Kidney capillary endothelial cell (primary cell): ENCODE data around the gene HSPA1B.
"Not testable (repeated sequence)": the region's sequence is repeated elsewhere in the genome, so short reads cannot be mapped to it uniquely, and the experiment has no call there.

Experiments
- DNase-seq: peaks from one replicate; pipeline ENCODE4 v3.0.0-alpha.2; 2018; ENCODE audit warnings: low spot score

Gene HSPA1B

DNA sequence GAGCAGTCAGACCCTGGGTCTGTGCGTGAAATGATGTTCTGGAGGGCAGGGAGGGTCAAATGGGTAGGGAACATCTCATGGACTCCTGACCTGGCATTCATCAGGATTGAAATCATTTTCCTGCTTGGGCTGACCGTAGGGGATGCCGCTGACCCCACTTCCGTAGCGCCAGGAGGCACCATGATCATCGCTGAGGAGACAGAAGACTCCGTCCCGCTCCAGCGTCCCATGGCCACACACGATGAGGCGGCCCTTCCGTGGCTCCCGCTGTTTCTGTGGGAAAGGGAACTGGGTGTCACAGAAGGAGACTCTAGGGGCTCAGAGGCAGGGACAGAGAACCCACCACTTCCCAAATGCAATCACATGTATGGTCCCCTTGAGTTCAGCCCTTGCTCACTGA is 32.8 kb downstream of the HSPA1B start:
- no peak for DNase-seq

- no peak for DNase-seq
These were observed 33.6 kb downstream of the HSPA1B start for GRCh38 chr6:31861150-31861549.

GRCh38 chr6:31861919-31862343 is 34.4 kb downstream of the HSPA1B start:
- no peak for DNase-seq

DNA sequence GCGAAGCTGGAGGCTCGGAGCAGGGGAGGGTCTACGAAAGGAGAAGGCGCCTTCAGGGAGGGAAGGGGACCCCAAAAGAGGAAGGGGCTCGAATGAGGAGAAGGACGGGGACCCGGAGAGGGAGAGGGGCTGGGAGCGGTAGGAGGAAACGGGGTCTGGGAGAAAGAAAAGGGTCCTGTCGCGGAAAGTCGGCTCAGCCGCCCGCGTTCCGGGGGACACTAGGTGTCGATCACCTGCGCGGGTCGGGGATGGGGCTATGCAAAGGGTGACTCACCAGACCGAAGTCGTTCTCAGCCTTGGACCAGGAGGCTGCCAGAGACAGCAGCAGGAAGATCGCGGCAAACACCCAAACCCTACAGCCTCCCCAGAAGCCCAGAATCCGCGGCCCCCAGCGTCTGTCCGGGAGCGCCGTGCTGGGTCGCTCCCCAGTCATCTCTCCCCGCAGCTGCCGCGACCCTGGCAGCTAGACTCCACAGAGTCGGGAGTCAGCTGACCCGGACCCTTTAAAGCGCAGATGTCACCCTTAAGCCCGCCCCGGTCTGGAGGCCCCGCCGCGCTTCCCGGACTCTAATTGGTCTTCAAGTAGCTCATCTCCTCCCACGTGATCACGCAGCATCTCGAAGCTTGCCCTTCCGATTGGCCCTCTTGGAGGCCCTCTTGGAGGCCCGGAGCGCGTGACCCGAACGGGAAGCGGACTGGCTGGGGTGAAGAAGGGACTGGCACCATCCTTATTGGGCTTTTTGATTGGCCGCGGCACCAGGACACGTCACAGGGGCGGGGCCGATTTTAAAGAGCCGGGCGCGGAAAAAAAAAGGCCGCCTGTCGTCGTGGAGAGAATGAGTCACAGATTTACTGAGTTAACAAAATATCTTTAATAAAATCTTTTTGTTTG is 35.1 kb downstream of the HSPA1B start, which contains the start of gene NEU1:
Gene NEU1, minus strand, starts transcription at position 478 of the 892 bp plus-strand sequence. Its CDS starts 45 bp downstream, at position 433.
- peak; percentile 100 for DNase-seq

DNA sequence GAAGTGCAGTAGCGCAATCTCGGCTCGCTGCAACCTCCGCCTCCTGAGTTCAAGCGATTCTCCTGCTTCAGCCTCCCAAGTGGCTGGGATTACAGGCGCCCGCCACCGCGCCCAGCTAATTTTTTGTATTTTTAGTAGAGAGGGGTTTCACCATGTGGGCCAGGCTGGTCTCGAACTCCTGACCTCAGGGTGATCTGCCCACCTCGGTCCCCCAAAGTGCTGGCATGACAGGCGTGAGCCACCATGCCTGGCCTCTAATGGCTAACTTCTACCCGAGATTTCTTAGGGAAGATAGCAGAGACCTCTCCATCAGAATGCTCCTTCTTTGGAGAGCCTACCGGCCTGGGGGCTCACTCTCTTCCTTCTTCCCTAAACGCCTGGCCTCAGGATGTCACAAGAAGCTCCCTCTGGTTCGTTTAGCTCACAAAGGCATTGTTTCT is 36.6 kb downstream of the HSPA1B start:
- DNase-seq: not testable (repeated sequence)

GRCh38 chr6:31864818-31865204 is 37.3 kb downstream of the HSPA1B start:
- no peak for DNase-seq

- no peak for DNase-seq
These were observed 37.9 kb downstream of the HSPA1B start for GRCh38 chr6:31865205-31866118.

DNA sequence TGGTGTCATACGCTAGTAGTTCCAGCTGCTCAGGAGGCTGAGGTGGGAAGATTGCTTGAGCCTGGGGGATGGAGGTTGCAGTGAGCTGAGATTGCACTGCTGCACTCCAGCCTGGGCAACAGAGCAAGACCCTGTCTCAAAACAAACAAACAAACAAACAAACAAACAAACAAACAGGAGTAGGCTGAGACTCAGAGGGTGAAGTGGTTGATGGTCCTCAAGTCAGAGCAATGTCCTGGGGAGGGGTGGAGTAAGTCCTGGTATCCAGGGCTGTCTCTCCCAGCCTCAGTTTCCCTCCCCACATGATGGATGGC is 41.1 kb downstream of the HSPA1B start:
- not testable (repeated sequence) for DNase-seq

DNA sequence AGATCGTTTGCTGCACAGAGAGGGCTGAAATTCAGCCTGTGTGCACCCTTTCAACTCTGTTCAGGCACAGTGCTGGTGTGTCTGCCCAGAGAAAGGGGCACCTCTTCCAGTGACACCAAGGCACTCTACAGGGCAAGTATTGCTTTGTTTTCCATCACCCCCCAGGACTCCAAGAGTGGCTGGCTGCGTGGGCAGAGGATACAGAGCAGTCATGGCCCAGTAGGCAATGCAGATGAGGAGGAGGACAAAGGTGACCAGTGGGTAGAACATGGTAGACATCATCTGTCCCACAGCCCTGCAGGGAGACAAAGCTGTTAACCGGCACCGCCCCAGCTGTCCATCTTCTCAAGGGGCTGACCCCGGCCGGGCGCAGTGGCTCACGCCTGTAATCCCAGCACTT is 41.8 kb downstream of the HSPA1B start:
- DNase-seq: no peak

DNA sequence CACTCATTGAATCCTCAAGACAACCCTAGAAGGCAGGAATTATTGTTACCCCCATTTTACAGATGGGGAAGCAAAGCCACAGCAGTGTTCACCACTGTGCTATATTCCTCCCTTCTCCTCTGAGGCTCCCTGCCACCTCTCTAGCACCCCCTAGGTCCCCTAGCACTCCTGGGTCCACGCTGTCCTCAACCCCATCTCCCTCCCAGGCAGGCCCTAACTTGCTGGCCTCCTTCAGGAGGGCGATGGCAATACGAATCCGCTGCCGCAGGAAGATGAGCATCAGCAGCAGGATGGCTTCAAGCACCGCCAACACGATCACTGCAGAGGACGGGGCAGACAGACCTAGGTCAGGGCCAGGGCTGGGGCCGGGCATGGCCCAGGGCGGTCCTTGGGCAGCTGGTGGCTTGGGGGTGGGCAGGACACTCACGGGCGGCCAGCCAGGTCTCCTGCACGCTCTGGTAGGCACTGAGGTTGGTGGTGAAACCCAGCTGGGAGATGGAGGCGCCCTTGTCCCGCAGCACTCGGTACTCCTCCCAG is 42.9 kb downstream of the HSPA1B start:
- DNase-seq: no peak

DNA sequence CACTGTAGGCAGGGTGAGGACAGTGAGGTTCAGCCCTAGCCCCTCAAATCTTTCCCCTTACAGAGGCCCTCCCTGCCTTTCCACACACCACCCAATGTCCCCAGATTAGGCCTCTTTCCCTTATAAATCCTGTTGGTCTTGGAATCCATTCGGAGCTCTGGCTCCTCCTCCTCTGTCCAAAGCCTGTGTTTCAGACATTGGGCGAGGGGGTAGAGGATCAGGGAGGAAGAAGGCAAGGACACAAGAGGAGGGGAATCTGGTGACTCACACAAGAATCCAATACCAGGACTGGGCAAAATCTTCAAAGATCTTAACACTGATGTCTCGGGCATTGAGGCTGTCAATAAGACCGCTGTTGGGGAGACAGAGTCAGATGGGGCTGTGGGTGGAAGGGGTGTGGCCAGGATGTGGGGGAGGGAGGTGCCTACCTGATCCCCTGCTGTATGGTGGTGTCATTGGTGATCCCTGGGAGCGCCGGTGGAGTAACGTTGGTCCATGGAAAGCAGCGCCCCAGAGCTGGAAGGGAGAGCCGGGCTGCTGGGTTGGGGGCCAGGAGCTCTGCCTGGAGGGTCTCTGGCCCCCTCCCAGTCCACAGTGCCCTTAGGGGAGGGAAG is 43.6 kb downstream of the HSPA1B start:
- DNase-seq: no peak

GRCh38 chr6:31874084-31874670 is 46.6 kb downstream of the HSPA1B start:
- DNase-seq: no peak

DNA sequence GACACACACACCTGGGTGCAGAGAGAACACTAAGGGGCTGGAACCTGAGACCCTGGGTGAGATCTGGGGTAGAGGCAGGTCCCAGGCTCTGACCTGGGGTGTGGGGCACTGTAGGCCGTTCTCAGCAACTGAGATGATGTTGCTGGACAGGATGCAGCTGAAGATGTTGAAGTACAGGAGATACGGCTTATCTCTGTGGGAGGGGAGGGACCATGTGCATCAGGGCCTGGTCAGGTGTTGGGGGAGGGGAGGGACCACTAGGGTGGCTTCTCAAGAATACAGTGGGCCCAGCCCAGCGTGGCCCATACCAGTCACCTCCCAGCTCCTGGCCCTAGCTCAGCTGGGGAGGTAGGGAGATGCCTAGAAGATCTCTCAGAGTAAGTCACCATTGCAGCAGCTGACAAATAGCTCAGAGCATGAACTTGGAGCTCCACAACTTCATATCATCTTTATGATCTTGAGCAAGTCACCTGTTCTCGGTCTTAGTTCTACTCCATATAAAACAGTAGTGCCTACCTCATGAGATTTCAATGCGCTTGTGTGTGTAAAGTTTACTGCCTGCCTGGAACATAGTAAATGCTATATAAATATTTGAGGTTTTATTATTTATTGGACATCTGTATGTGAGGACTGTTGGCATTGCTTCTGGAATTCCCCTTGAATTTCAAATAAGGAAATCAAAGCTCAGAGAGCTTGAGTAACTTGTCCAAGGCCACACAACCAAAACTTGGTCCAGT is 47.5 kb downstream of the HSPA1B start:
- DNase-seq: no peak

GRCh38 chr6:31875877-31876276 is 48.3 kb downstream of the HSPA1B start:
- no peak for DNase-seq

DNA sequence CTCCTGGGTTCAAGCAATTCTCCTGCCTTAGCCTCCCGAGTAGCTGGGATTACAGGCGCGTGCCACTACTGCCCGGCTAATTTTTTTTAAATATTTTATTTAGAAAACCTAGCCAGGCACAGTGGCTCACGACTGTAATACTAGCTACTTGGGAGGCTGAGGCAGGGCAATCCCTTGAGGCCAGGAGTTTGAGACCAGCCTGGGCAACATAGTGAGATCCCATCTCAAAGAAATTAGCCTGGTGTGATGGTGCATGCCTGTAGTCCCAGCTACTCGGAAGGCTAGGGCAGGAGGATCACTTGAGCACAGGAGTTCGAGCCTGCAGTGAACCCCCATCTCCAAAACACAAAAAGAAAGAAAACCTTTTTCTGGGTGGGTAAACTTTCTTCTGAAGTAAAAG is 48.8 kb downstream of the HSPA1B start:
- no peak for DNase-seq

DNA sequence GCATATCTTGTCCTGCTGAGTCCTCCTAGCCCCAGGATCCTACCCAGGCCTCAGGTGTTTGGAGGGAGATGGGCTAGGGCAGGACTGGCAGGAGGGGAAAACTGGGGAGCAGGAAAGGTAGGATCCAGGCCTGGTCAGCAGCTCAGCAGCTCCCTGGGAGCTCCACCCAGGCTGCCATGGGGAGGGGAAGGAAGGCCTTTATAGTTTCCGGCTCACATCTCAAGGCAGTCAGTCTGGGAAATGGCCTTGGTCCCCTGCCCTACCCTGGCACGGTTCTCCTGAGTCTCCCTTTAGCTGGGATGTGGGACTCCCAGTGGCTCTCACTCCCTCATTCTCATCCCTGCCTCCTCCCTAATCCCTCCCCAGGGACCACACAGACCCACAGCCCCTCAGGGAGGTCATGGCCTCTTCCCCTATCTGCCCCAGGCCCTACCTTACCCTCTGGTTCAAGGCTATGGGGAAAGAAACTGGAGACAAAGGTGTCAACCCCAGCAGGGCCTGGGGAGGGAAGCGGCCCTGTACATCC is 49.6 kb downstream of the HSPA1B start:
- DNase-seq: no peak

DNA sequence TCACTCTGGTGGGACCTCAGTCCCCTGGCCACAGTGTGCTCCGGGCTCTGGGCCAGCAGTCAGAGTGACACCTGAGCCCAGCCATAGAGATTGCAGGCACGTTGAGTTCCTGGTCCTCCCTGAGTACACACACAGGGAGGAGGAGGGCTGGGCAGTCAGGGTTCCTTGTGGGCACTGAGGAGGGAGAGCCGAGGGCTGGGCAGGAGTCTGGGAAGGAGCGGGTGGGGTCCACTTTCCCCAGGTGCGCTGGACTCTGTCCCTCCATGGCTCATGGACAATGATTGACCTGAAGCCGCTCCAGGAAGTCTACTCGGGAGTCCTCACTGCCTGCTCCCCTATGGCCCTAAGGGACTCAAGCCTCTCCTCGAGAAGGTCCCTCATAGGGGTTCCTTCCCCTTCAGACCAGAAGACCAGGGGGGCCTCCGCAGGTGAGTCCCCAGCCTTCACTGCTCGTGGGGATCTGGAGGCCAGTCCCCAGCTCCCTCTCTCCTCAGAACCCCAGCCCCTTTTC is 50.2 kb downstream of the HSPA1B start:
- no peak for DNase-seq

DNA sequence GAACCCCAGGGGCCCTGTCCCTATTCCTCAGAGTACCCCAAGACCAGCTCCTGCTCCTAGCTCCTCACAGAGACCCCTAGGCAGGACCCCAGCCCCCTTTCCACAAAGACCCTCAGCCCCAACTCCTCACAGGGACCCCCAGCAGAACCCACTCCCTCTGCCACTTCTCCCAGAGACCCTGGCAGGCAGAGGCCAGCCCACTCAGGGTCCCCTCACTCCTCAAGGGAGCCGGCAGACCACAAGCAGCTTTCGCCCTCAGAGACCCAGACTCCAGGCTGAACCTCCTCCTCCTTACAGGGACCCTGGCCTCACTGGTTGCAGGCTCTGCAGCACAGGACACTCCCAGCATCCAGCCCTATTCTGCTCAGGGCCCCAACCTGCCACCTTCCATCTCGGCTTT is 50.7 kb downstream of the HSPA1B start:
- DNase-seq: no peak

GRCh38 chr6:31878726-31879125 is 51.2 kb downstream of the HSPA1B start, which contains the start of gene SLC44A4:
Gene SLC44A4 (minus strand): TSS chr6:31878997. CDS start chr6:31878980, 17 bp downstream.
- no peak for DNase-seq

- no peak for DNase-seq
These were observed 51.6 kb downstream of the HSPA1B start for GRCh38 chr6:31879143-31879542.
